Neural cell (in vitro differentiated cells): ENCODE results near the gene MTCH1.

Experiments
- CTCF ChIP-seq: fragments of 450-650 bp; IDR thresholded peaks from 2 replicates; pipeline ENCODE4 v1.5.1; 2014; ENCODE audit warnings: antibody characterized with exemption, mild to moderate bottlenecking, moderate library complexity; ENCODE audit not compliant: poor library complexity, severe bottlenecking
- EP300 ChIP-seq: fragments of 450-650 bp; conservative IDR thresholded peaks from 2 replicates; pipeline ENCODE4 v1.6.1; 2014; ENCODE audit warnings: antibody characterized with exemption, mild to moderate bottlenecking, moderate library complexity; ENCODE audit not compliant: poor library complexity, severe bottlenecking
- EZH2 ChIP-seq: fragments of 200-600, 300-800 bp; shearing (Covaris generic), sonication (generic); IDR thresholded peaks from 2 replicates; pipeline ENCODE4 v1.6.1; 2014; ENCODE audit warnings: antibody characterized with exemption, low read length, borderline replicate concordance, mild to moderate bottlenecking; ENCODE audit not compliant: insufficient read depth, poor library complexity, severe bottlenecking
- RAD21 ChIP-seq: fragments of 450-650 bp; conservative IDR thresholded peaks from 2 replicates; pipeline ENCODE4 v1.6.1; 2014; ENCODE audit warnings: antibody characterized with exemption, mild to moderate bottlenecking, moderate library complexity
- REST ChIP-seq: IDR thresholded peaks from 2 replicates; pipeline ENCODE4 v1.6.1; 2012; ENCODE audit warnings: borderline replicate concordance
- TAF1 ChIP-seq: IDR thresholded peaks from 2 replicates; pipeline ENCODE4 v1.6.1; 2012; ENCODE audit warnings: low read depth

- TF ChIP-seq CTCF (no peak), TAF1 (no peak), EP300 (no peak), EZH2 (no peak), RAD21 (no peak), REST (no peak)
Measured at GRCh38 chr6:37016995-37017394, 31.0 kb upstream of the MTCH1 start.
